Measurements from ENCODE around the gene IGDCC3. TPM values are rescaled to one million over a fixed set of nuclear protein-coding genes. Genes with fewer than 3 reads are reported as not detected.

Gene IGDCC3
- total and polyA plus RNA-seq, 2 donors (not counting 3 experiments of a cell fraction or from before 2014, with no cell fraction given): 0.03 TPM; not detected in 1

GRCh38 chr15:65339920-65340319, 37.9 kb downstream of the IGDCC3 start:
- Histone ChIP-seq H3K4me3 (replicated peaks in 1 of 3; ENCODE audit: insufficient read depth in 1 of 3, low read depth in 1 of 3, low read length in 3 of 3) (no peak overlapping the region), H3K9me3 (replicated peaks; ENCODE audit: control insufficient read depth, insufficient read depth, low read length) (no peaks in the 10 kb centered on the region), H3K36me3 (ENCODE audit: control insufficient read depth in 2 of 2, extremely low read depth in 1 of 2, insufficient read depth in 2 of 2, low read length in 2 of 2) (no peaks in the 10 kb centered on the region), H4K20me1 (replicated peaks; ENCODE audit: control insufficient read depth, extremely low read depth, insufficient read depth, low read length) (no peaks in the 10 kb centered on the region), H3K79me2 (ENCODE audit: control insufficient read depth, insufficient read depth, low read length) (no peaks in the 10 kb centered on the region), H3K27ac (ENCODE audit: insufficient read depth, low read depth, low read length) (no peak overlapping the region), H3K9ac (replicated peaks; ENCODE audit: extremely low read depth, insufficient read depth, low read length) (no peak overlapping the region), H3K9me1 (replicated peaks; ENCODE audit: control insufficient read depth, extremely low read depth, insufficient read depth, low read length) (no peaks in the 10 kb centered on the region), H3K4me2 (ENCODE audit: insufficient read depth, low read length) (no peak overlapping the region), H3K4me1 (ENCODE audit: control insufficient read depth, extremely low read depth, insufficient read depth, low read length) (peaks cover 4% of the 10 kb centered on the region), H3K27me3 (ENCODE audit: control insufficient read depth in 2 of 2, insufficient read depth in 2 of 2, low read length in 2 of 2) (peaks cover 0 to 5% of the 10 kb centered on the region in 2 experiments), H2AFZ (ENCODE audit: low read depth, low read length) (no peak overlapping the region)
- TF ChIP-seq EZH2 (IDR thresholded peaks at IDR 0.05; ENCODE audit: borderline replicate concordance, low read depth, low read length, severe bottlenecking) (no peak), MYC (IDR thresholded peaks at IDR 0.05; ENCODE audit: low read depth, low read length) (no peak), POLR2A (IDR thresholded peaks at IDR 0.05; ENCODE audit: low read depth, low read length) (no peak), GATA2 (IDR thresholded peaks at IDR 0.05; ENCODE audit: insufficient read depth, insufficient read length, low read depth, low read length) (no peak), FOS (IDR thresholded peaks at IDR 0.05; ENCODE audit: borderline replicate concordance, insufficient read depth, low read length) (no peak)
- TF ChIP-seq, protein P1, sequence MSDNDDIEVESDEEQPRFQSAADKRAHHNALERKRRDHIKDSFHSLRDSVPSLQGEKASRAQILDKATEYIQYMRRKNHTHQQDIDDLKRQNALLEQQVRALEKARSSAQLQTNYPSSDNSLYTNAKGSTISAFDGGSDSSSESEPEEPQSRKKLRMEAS (IDR thresholded peaks at IDR 0.05; ENCODE audit: insufficient read depth, insufficient read length): no peak
- no TSS peak for BruUV-seq (replicated peaks)
- ChIA-PET CTCF (interaction anchor here (1.9 kb wide), 2 partner anchors 45 to 60 kb away, joined by 6 read pairs; no protein-coding TSS in a partner anchor), POLR2A (interaction anchor here (1.2 kb wide), 1 partner anchor 18 kb away, joined by 3 read pairs; no protein-coding TSS in a partner anchor)
- intact Hi-C loops (cut with micrococcal nuclease) (no loop called here), dilution Hi-C loops (cut with MboI; ENCODE audit: extremely low pct_ligation_motif_present, low sequenced_read_pairs) (no loop called here)
- DNase-seq (ENCODE audit: low read depth, low spot score) (no peak), FAIRE-seq (no peak)

- intact Hi-C loops (cut with micrococcal nuclease) (no loop called here), dilution Hi-C loops (cut with MboI; ENCODE audit: extremely low pct_ligation_motif_present, low sequenced_read_pairs) (no loop called here)
- no peaks in the 10 kb centered on the region for H4K20me1 ChIP-seq (replicated peaks; ENCODE audit: control insufficient read depth, extremely low read depth, insufficient read depth, low read length)
- H3K9me1 ChIP-seq (replicated peaks; ENCODE audit: control insufficient read depth, extremely low read depth, insufficient read depth, low read length): no peaks in the 10 kb centered on the region
- CTCF ChIA-PET: interaction anchor here (1.3 to 1.9 kb wide), 4 partner anchors 21 to 61 kb away, joined by 4 to 6 read pairs (median 5); no protein-coding TSS in a partner anchor
- no peak overlapping the region for H3K27ac ChIP-seq (ENCODE audit: insufficient read depth, low read depth, low read length)
- no peak for DNase-seq (ENCODE audit: low read depth, low spot score)
- no peak overlapping the region for H3K4me2 ChIP-seq (ENCODE audit: insufficient read depth, low read length)
- POLR2A ChIA-PET: interaction anchor here (1.2 kb wide), 1 partner anchor 17 kb away, joined by 3 read pairs; no protein-coding TSS in a partner anchor
- no peak for FAIRE-seq
- no peak overlapping the region for H3K4me3 ChIP-seq (replicated peaks in 1 of 3; ENCODE audit: insufficient read depth in 1 of 3, low read depth in 1 of 3, low read length in 3 of 3)
- no peak overlapping the region for H3K9ac ChIP-seq (replicated peaks; ENCODE audit: extremely low read depth, insufficient read depth, low read length)
- H3K27me3 ChIP-seq (ENCODE audit: control insufficient read depth in 2 of 2, insufficient read depth in 2 of 2, low read length in 2 of 2): peaks cover 0 to 3% of the 10 kb centered on the region in 2 experiments
- H2AFZ ChIP-seq (ENCODE audit: low read depth, low read length): no peak overlapping the region
- no peak for TF ChIP-seq POLR2AphosphoS5 (IDR thresholded peaks at IDR 0.05; ENCODE audit: insufficient read depth, low read depth, low read length)
- TF ChIP-seq, protein P2, sequence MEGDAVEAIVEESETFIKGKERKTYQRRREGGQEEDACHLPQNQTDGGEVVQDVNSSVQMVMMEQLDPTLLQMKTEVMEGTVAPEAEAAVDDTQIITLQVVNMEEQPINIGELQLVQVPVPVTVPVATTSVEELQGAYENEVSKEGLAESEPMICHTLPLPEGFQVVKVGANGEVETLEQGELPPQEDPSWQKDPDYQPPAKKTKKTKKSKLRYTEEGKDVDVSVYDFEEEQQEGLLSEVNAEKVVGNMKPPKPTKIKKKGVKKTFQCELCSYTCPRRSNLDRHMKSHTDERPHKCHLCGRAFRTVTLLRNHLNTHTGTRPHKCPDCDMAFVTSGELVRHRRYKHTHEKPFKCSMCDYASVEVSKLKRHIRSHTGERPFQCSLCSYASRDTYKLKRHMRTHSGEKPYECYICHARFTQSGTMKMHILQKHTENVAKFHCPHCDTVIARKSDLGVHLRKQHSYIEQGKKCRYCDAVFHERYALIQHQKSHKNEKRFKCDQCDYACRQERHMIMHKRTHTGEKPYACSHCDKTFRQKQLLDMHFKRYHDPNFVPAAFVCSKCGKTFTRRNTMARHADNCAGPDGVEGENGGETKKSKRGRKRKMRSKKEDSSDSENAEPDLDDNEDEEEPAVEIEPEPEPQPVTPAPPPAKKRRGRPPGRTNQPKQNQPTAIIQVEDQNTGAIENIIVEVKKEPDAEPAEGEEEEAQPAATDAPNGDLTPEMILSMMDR (IDR thresholded peaks at IDR 0.05; ENCODE audit: extremely low read depth in 1 of 2, insufficient read depth in 1 of 2, low read depth in 1 of 2, low read length in 2 of 2): no peak
- no peak for TF ChIP-seq JUN (IDR thresholded peaks at IDR 0.05; ENCODE audit: borderline replicate concordance, insufficient read depth, insufficient read length, low read depth)
- no peaks in the 10 kb centered on the region for H3K36me3 ChIP-seq (ENCODE audit: control insufficient read depth in 2 of 2, extremely low read depth in 1 of 2, insufficient read depth in 2 of 2, low read length in 2 of 2)
- peaks cover 4% of the 10 kb centered on the region for H3K4me1 ChIP-seq (ENCODE audit: control insufficient read depth, extremely low read depth, insufficient read depth, low read length)
- H3K79me2 ChIP-seq (ENCODE audit: control insufficient read depth, insufficient read depth, low read length): no peaks in the 10 kb centered on the region
- no TSS peak for BruUV-seq (replicated peaks)
- no peaks in the 10 kb centered on the region for H3K9me3 ChIP-seq (replicated peaks; ENCODE audit: control insufficient read depth, insufficient read depth, low read length)
These were observed 38.4 kb downstream of the IGDCC3 start for GRCh38 chr15:65339416-65339815.
